ENCODE results near the gene TRAPPC5.

The TRAPPC5 gene

DNA sequence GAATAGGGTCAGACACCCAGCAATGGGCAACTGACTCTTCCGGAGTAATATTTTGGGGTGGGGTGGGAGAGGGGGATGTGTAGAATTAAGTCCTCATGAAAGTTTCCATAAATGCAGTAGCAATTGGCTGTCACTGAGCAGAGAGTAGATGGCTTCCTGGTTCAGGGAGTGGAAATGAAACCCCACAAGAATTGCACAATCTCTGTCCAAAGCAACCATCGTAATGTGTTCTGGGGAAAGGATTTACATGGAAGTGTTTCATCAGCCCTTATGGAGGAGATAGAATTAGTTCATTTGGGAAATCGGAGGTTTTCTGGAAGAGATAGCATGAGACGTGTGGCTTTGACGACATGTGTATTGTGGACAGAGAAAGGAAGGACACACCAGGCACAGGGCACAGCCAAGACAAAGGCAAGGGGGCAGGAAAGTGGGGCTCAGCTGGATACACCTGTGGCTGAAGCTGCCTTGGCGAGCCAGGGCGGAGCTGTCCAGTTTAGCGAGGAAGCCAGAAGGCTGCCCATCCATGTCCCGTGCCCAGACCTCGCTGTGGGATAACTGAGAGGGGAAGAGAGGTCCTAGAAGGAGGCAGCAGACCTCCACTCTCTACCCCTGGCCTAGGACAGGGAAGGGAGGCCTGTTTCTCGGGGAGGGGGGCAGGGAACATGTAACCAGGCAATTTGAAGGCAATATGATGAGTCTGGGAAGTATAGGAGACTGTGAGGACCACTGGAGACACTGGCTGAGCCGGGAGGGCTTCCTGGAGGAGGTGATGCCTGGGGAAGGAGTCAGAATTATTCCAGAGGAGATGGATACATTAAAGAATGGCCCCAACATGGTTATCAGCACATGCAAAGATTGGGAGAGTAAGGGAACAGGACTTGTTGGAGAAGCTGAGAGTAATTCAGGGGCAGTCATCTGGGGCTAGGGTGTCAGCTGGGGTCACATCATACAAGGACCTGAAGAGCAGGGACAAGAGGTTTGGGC lies 53.9 kb downstream of the TRAPPC5 start:
- no peak for DNase-seq

DNA sequence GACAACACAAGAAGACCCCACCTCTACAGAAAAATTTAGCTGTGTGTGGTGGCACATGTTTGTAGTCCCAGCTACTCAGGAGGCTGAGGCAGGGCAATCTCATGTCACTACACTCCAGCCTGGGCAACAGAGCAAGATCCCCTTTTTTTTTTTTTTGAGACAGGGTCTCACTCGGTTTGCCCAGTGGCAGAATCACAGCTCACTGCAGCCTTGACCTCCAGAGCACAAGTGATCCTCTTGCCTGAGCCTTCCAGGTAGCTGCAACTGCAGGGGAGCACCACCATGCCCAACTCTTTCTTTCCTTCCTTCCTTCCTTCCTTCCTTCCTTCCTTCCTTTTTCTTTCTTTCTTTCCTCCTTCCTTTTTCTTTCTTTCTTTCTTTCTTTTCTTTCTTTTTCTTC lies 55.5 kb downstream of the TRAPPC5 start:
- no peak for DNase-seq

DNA sequence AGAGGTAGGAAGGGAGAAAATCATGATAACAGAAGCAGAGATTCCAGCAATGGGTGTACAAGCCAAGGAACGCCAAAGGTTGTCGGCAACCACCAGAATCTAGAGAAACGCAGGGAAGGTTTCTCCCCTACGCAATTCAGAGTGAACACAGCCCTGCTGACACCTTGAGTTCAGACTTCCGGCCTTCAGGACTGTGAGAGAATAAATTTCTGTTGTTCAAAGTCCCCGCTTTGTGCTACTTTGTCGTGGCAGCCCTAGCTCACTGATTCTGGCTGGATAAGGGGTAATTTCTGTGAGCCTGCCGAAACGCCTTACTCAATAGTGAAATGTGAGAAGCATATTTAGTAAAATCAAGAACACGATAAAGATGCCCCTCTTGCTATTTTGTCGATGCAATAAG lies 56.6 kb downstream of the TRAPPC5 start:
- no peak for DNase-seq

Measured in NCI-H2081 (cell line).